LNCAP (cell line): Measurements from ENCODE around the gene ANKRD66.

Source experiments
- TF ChIP-seq, protein P1 (sequence below): fragments of 450-650 bp; IDR thresholded peaks from 2 replicates; pipeline ENCODE4 v1.5.1; 2017; ENCODE audit warnings: mild to moderate bottlenecking

The ANKRD66 gene

GRCh38 chr6:46772762-46773161, 26.0 kb downstream of the ANKRD66 start:
- TF ChIP-seq, protein P1, sequence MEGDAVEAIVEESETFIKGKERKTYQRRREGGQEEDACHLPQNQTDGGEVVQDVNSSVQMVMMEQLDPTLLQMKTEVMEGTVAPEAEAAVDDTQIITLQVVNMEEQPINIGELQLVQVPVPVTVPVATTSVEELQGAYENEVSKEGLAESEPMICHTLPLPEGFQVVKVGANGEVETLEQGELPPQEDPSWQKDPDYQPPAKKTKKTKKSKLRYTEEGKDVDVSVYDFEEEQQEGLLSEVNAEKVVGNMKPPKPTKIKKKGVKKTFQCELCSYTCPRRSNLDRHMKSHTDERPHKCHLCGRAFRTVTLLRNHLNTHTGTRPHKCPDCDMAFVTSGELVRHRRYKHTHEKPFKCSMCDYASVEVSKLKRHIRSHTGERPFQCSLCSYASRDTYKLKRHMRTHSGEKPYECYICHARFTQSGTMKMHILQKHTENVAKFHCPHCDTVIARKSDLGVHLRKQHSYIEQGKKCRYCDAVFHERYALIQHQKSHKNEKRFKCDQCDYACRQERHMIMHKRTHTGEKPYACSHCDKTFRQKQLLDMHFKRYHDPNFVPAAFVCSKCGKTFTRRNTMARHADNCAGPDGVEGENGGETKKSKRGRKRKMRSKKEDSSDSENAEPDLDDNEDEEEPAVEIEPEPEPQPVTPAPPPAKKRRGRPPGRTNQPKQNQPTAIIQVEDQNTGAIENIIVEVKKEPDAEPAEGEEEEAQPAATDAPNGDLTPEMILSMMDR, result no peak

- TF ChIP-seq, protein P1, result no peak
Observed at GRCh38 chr6:46773201-46773855, 26.6 kb downstream of the ANKRD66 start.

DNA sequence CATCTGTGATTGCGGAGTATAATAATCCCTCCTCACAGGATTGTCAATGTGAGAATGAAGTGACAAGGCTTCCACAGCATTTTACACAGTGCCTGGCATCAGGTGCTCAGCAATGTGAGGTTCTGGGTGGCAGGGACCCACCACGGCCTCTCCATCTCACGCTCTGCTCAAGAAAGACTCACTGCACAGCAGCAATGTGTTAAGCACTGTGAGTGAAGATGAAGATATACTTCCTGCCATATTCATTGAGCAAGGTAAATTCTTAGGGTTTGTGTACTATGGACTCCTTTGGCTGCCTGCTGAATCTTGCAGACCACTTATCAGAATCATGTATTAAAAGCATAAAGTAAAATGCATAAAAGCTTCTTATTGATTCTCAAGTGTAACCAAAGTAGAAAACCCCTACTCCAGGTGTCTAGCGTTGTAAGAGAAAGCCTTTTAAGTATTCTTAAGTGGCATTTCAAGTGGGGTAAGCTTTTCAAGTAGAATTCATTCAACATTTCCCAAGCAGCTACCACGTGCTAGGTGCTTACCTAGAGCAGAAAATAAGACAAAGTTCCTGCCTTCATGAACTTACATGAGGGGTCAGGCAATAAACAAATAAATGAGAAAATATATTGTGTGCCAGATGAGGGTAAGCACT, 29.5 kb downstream of the ANKRD66 start:
- TF ChIP-seq, protein P1, result no peak

- TF ChIP-seq, protein P1, result no peak
Observed at GRCh38 chr6:46777476-46778346, 31.0 kb downstream of the ANKRD66 start.

DNA sequence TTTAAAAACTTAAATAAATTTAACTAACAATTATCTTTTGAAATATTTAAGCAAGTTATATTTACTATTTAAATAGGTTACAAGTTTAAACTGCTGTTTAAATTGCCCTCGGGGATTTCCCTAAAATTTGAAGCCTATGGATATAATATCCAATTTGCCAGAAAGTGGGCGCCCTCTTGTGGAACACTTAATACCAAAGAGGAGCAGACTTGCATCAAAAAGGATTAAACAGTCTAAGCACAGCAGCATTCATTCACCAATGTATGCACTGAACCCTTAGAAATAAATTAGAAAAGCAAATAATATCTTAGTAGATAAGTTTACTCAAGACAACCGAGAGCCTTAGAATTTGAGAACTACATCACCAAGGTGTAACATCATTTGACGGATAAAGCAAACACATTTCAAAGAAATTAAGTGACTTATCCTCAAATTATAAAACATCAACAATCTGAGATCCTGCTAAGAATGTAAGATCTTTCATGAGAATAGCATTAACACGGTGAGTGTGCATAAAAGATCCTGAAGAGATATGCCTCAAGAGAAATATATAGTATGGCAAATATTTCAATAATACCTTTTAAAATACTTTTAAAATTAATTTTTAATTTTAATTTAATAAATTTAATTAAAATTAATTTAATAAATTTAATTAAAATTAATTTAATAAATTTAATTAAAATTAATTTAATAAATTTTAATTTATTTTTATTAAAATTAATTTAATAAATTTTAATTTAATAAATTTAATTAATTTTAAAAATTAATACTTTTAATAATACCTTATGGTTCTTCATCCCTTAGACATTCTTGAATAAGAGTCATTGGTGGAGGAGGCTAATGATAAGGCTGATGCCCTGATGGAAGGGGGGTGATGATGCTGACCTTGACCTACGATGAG, 35.0 kb downstream of the ANKRD66 start:
- TF ChIP-seq, protein P1, result peak; percentile 74

DNA sequence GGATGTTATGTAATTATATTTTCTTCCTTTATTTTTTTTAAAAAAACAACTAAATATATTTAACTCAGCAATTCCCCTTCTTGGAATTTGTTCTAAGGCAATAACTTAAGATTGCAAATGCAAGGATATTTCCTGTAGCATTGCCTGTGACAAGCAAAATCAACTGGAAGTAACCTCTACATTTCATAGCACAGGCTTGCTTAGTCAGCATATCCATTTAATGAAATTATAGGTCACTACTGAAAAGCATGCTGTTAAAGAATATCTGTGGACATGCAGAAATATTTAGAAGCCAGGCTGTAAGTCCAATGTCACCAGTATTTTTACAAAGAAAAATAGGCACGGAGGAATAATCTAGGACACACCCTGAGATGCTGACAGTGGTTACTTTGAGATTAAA, 37.8 kb downstream of the ANKRD66 start:
- TF ChIP-seq, protein P1, result no peak
